HG03066 (cell line): ENCODE measurements around the gene GTF3A.

ENCODE experiments used
- ATAC-seq: cut with Tn5 transposase; IDR thresholded peaks from one replicate; pipeline ENCODE4 v1.9.1; 2021; ENCODE audit warnings: low read depth; ENCODE audit not compliant: unreplicated experiment

The GTF3A gene

DNA sequence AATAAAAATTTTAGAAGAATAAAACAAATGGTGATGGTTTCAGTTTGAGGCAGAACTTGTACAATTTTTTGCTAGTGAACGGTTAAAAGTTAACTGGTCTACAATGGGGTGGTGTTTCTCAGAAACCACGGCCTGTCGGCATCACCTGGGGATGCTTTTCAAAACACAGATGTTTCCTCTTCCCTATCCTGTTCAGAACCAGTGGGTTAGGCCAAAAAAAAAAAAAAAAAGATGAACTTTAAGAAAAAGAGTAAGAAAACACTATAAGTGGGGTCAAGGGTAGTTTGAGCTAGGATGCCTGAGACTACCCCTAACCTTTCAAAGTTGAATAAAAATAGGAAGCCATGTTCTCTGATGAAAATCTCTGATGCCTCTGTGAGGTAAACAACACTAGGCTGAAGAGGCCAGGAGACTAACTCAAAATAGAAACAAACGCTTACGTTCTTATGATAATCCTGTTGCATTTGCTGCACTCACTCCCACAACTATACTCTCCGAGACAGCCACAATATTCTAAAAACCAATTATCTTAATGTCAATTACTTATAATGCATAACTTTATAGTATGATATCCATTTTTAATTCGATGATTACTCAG is 22.7 kb downstream of the GTF3A start:
- no peak for ATAC-seq

- ATAC-seq: no peak
Measured at GRCh38 chr13:27448308-27448707, 23.9 kb downstream of the GTF3A start.

DNA sequence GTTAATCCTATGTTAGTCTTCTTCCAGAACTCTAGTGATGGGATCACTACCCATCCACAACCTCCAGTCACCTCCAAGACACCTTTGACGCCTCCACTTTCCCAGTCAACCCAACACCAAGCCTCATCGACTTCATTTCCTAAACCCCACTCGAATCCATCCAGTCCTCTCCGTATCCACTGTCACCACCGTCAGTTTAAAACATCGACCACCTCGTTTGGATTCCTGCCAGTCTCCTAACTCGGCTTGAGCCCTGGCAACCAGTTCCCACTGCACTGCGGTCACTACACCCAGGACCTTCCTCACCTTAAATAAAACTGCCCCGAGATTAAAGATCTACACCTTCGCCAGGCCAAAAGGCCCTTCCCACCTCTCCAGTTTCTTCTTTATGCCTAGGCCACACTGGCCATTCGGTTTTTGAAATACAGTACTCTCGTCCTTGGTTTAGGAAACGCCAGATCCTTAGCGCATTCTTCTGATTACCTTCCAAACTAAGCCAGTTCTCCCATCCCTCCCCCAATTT is 24.7 kb downstream of the GTF3A start:
- no peak for ATAC-seq

- peak; percentile 90 for ATAC-seq
Measured at GRCh38 chr13:27449936-27450828, 25.8 kb downstream of the GTF3A start, which contains the start of gene MTIF3. Gene MTIF3, minus strand, starts transcription at chr13:27450564. Its CDS starts 10,116 bp downstream, at chr13:27440448.

- ATAC-seq: no peak
Measured at GRCh38 chr13:27450921-27451471, 26.6 kb downstream of the GTF3A start.

GRCh38 chr13:27455331-27455855 is 31.0 kb downstream of the GTF3A start:
- no peak for ATAC-seq

GRCh38 chr13:27461940-27462584 is 37.6 kb downstream of the GTF3A start:
- ATAC-seq: no peak

DNA sequence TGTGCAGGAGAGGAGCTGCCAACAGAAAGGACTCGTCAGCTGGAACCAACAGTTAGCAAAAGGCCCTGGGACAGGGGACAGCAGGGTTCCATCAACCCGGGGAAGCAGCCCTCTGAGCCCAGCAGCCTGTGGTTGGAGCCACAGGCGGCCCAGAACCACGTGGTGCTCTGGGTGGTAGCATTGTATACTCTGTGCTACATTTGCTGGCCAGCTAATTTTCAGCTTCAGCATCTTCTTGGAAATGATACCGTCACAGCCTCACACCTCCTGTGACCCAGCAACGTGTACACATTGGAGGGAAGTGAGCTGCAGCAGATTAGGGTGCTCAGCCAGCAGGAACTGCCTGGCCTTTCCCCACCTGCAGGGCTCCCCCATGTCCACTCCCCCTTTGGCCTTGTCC is 39.1 kb downstream of the GTF3A start:
- ATAC-seq: no peak

- no peak for ATAC-seq
Measured at GRCh38 chr13:27465611-27466010, 41.2 kb downstream of the GTF3A start.

- no peak for ATAC-seq
Measured at GRCh38 chr13:27466513-27466912, 42.1 kb downstream of the GTF3A start.

- no peak for ATAC-seq
Measured at GRCh38 chr13:27470075-27470820, 45.8 kb downstream of the GTF3A start.

DNA sequence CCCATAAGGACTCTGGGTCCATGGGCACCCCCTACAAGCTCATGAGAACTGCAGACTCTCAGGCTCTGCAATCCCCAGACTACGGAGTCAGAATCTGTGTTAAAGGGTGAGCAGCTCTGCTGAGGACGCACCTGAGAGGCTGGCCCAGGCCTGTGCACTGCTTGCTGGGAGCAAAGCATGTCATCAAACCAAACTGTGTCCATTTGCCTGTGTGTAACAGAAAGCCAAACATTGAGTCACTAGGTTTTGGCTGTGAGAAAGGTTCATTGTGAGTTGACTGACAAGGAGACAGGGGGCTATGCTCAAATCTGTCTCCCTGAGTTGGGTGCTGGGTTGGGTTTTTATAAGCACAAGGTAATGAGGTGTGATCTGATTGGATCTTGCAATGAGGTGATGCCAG is 48.0 kb downstream of the GTF3A start:
- no peak for ATAC-seq

- no peak for ATAC-seq
Measured at GRCh38 chr13:27472941-27473340, 48.5 kb downstream of the GTF3A start.

- ATAC-seq: no peak
Measured at GRCh38 chr13:27474751-27475268, 50.4 kb downstream of the GTF3A start.

- ATAC-seq: no peak
Measured at GRCh38 chr13:27476943-27477703, 52.7 kb downstream of the GTF3A start.

GRCh38 chr13:27481766-27482165 is 57.3 kb downstream of the GTF3A start:
- ATAC-seq: no peak

DNA sequence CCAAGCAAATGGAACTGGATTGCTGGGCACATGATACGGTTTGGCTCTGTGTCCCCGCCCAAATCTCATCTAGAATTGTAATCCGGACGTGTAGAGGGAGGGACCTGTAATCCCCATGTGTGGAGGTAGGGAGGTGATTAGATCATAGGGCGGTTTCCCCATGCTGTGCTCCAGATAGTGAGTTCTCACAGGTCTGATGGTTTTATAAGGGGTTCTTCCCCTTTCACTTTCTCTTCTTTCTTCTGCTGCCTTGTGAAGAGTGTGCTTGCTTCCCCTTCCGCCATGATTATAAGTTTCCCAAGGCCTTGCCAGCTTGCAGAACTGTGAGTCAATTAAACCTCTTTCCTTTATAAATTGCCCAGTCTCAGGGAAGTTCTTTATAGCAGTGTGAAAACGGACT is 58.6 kb downstream of the GTF3A start:
- peak; percentile 91 for ATAC-seq

GRCh38 chr13:27483421-27483820 is 59.0 kb downstream of the GTF3A start:
- no peak for ATAC-seq
